NT2/D1 (cell line): ENCODE measurements around the gene BAZ1B.
"Not testable (repeated sequence)": the region's sequence is repeated elsewhere in the genome, so short reads cannot be mapped to it uniquely, and the experiment has no call there.

Experiments
- YY1 ChIP-seq: IDR thresholded peaks from 2 replicates; pipeline ENCODE4 v1.6.1; 2011; ENCODE audit not compliant: insufficient read length, insufficient read depth
- ZNF274 ChIP-seq: IDR thresholded peaks from 2 replicates; pipeline ENCODE4 v1.6.1; 2011; ENCODE audit warnings: mild to moderate bottlenecking, low read depth, low read length

DNA sequence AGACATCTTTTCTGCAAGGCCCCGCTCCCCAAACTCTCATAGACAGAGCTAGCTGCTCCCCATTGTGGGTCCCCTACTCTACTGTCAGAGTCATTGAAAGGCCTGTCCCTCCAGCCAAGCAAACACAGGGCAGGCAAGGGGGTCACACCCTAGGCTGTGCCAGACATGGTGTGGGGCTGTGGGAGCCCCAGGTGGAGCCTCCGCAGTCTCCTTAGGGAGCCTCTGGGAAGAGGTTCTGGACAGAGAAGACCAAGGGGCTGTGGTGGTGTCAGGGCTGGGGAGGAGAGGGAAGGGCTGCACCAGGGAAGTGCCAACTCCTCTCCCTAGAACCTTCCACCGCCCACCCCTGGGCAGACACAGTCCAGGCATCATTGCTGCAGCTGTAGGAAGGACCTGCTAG lies 117.2 kb downstream of the BAZ1B start:
- not testable (repeated sequence) for TF ChIP-seq YY1, ZNF274
